Measurements from ENCODE around the gene TLL1. TPM values are rescaled to one million over a fixed set of nuclear protein-coding genes. Genes with fewer than 3 reads are reported as not detected.

TLL1 gene
- total and polyA plus RNA-seq, 2 donors (not counting 3 experiments of a cell fraction or from before 2014, with no cell fraction given): 0.41 to 1.4 TPM

DNA sequence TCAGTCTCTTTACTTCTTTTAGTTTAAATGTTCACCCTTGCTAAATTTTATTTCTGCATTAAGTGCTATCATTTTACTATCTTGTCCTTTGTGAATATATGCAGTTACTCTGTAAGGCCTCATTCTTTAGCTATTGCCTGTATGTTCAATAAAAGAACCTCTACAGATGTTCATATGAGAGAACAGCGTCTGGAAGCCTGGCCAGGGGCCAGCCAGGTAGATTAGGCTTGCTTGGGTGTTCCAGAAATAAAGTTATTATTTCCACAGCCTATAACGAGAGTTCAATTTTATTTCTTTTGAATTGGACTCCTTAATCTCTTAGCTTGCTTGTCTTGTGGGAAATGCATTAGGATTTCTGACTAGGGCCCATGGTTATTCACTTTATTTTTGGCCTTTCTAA lies 214.5 kb downstream of the TLL1 start:
- dilution Hi-C loops (cut with MboI; ENCODE audit: extremely low pct_ligation_motif_present, low sequenced_read_pairs) (no loop called here), intact Hi-C loops (cut with micrococcal nuclease) (no loop called here)
- no peak overlapping the region for H3K4me3 ChIP-seq (replicated peaks in 1 of 3; ENCODE audit: insufficient read depth in 1 of 3, low read depth in 1 of 3, low read length in 3 of 3)
- H3K4me2 ChIP-seq (ENCODE audit: insufficient read depth, low read length): no peak overlapping the region
- H3K27ac ChIP-seq (ENCODE audit: insufficient read depth, low read depth, low read length): no peak overlapping the region
- H3K36me3 ChIP-seq (ENCODE audit: control insufficient read depth in 2 of 2, extremely low read depth in 1 of 2, insufficient read depth in 2 of 2, low read length in 2 of 2): no peaks in the 10 kb centered on the region
- no peak overlapping the region for H2AFZ ChIP-seq (ENCODE audit: low read depth, low read length)
- BruUV-seq (replicated peaks): no TSS peak
- ChIA-PET CTCF (interaction anchor here (0.8 to 4.3 kb wide), 5 partner anchors 10 to 597 kb away, joined by 3 to 40 read pairs (median 3); no protein-coding TSS in a partner anchor), POLR2A (no interaction called here)
- H3K9me3 ChIP-seq (replicated peaks; ENCODE audit: control insufficient read depth, insufficient read depth, low read length): no peaks in the 10 kb centered on the region
- H3K79me2 ChIP-seq (ENCODE audit: control insufficient read depth, insufficient read depth, low read length): no peaks in the 10 kb centered on the region
- H3K27me3 ChIP-seq (ENCODE audit: control insufficient read depth in 2 of 2, insufficient read depth in 2 of 2, low read length in 2 of 2): no peaks in the 10 kb centered on the region
- DNase-seq (ENCODE audit: low read depth, low spot score) (no peak), FAIRE-seq (no peak)
- no peaks in the 10 kb centered on the region for H3K4me1 ChIP-seq (ENCODE audit: control insufficient read depth, extremely low read depth, insufficient read depth, low read length)
- TF ChIP-seq POLR2AphosphoS5 (IDR thresholded peaks at IDR 0.05; ENCODE audit: insufficient read depth, low read depth, low read length) (no peak), GATA2 (IDR thresholded peaks at IDR 0.05; ENCODE audit: insufficient read depth, insufficient read length, low read depth, low read length) (no peak), JUN (IDR thresholded peaks at IDR 0.05; ENCODE audit: borderline replicate concordance, insufficient read depth, insufficient read length, low read depth) (no peak), FOS (IDR thresholded peaks at IDR 0.05; ENCODE audit: borderline replicate concordance, insufficient read depth, low read length) (no peak)
- no peak overlapping the region for H3K9ac ChIP-seq (replicated peaks; ENCODE audit: extremely low read depth, insufficient read depth, low read length)
- no peaks in the 10 kb centered on the region for H4K20me1 ChIP-seq (replicated peaks; ENCODE audit: control insufficient read depth, extremely low read depth, insufficient read depth, low read length)
- no peaks in the 10 kb centered on the region for H3K9me1 ChIP-seq (replicated peaks; ENCODE audit: control insufficient read depth, extremely low read depth, insufficient read depth, low read length)

DNA sequence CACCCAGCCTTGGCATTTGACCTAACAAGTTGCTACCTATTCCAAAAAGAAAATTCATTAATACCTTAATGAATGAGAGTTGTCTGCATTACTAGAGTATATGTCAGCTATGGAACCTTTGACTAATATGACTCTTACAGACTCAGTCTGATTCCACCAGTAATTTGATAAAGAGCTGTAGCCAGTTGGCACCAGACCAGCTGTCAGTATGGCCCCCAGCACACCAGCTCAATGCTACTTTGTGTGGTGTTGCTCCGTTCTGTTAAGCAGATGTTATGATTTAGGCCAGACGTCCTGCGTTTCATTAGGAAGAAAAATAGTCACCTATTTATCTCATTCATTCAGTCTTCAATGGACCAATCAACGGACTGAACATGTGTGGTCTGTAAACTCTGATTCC lies 215.5 kb downstream of the TLL1 start:
- intact Hi-C loops (cut with micrococcal nuclease) (no loop called here), dilution Hi-C loops (cut with MboI; ENCODE audit: extremely low pct_ligation_motif_present, low sequenced_read_pairs) (no loop called here)
- H3K4me3 ChIP-seq (replicated peaks in 1 of 3; ENCODE audit: insufficient read depth in 1 of 3, low read depth in 1 of 3, low read length in 3 of 3): no peak overlapping the region
- H3K4me2 ChIP-seq (ENCODE audit: insufficient read depth, low read length): no peak overlapping the region
- no peak overlapping the region for H2AFZ ChIP-seq (ENCODE audit: low read depth, low read length)
- CTCF ChIA-PET: interaction anchor here (1.0 to 4.3 kb wide), 4 partner anchors 18 to 595 kb away, joined by 3 to 40 read pairs (median 9); no protein-coding TSS in a partner anchor
- no peaks in the 10 kb centered on the region for H3K79me2 ChIP-seq (ENCODE audit: control insufficient read depth, insufficient read depth, low read length)
- no peak for TF ChIP-seq EZH2 (IDR thresholded peaks at IDR 0.05; ENCODE audit: borderline replicate concordance, low read depth, low read length, severe bottlenecking)
- TF ChIP-seq, protein P1, sequence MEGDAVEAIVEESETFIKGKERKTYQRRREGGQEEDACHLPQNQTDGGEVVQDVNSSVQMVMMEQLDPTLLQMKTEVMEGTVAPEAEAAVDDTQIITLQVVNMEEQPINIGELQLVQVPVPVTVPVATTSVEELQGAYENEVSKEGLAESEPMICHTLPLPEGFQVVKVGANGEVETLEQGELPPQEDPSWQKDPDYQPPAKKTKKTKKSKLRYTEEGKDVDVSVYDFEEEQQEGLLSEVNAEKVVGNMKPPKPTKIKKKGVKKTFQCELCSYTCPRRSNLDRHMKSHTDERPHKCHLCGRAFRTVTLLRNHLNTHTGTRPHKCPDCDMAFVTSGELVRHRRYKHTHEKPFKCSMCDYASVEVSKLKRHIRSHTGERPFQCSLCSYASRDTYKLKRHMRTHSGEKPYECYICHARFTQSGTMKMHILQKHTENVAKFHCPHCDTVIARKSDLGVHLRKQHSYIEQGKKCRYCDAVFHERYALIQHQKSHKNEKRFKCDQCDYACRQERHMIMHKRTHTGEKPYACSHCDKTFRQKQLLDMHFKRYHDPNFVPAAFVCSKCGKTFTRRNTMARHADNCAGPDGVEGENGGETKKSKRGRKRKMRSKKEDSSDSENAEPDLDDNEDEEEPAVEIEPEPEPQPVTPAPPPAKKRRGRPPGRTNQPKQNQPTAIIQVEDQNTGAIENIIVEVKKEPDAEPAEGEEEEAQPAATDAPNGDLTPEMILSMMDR (IDR thresholded peaks at IDR 0.05; ENCODE audit: extremely low read depth in 1 of 2, insufficient read depth in 1 of 2, low read depth in 1 of 2, low read length in 2 of 2): no peak
- no peak for TF ChIP-seq POLR2AphosphoS5 (IDR thresholded peaks at IDR 0.05; ENCODE audit: insufficient read depth, low read depth, low read length)
- TF ChIP-seq MYC (IDR thresholded peaks at IDR 0.05; ENCODE audit: low read depth, low read length): no peak
- no peak for TF ChIP-seq POLR2A (IDR thresholded peaks at IDR 0.05; ENCODE audit: low read depth, low read length)
- no peak for TF ChIP-seq FOS (IDR thresholded peaks at IDR 0.05; ENCODE audit: borderline replicate concordance, insufficient read depth, low read length)
- no peak for TF ChIP-seq GATA2 (IDR thresholded peaks at IDR 0.05; ENCODE audit: insufficient read depth, insufficient read length, low read depth, low read length)
- TF ChIP-seq, protein P2, sequence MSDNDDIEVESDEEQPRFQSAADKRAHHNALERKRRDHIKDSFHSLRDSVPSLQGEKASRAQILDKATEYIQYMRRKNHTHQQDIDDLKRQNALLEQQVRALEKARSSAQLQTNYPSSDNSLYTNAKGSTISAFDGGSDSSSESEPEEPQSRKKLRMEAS (IDR thresholded peaks at IDR 0.05; ENCODE audit: insufficient read depth, insufficient read length): no peak
- no peak for TF ChIP-seq JUN (IDR thresholded peaks at IDR 0.05; ENCODE audit: borderline replicate concordance, insufficient read depth, insufficient read length, low read depth)
- POLR2A ChIA-PET: no interaction called here
- no peaks in the 10 kb centered on the region for H4K20me1 ChIP-seq (replicated peaks; ENCODE audit: control insufficient read depth, extremely low read depth, insufficient read depth, low read length)
- no peaks in the 10 kb centered on the region for H3K9me3 ChIP-seq (replicated peaks; ENCODE audit: control insufficient read depth, insufficient read depth, low read length)
- H3K9me1 ChIP-seq (replicated peaks; ENCODE audit: control insufficient read depth, extremely low read depth, insufficient read depth, low read length): no peaks in the 10 kb centered on the region
- FAIRE-seq (no peak), DNase-seq (ENCODE audit: low read depth, low spot score) (no peak)
- H3K36me3 ChIP-seq (ENCODE audit: control insufficient read depth in 2 of 2, extremely low read depth in 1 of 2, insufficient read depth in 2 of 2, low read length in 2 of 2): no peaks in the 10 kb centered on the region
- no peaks in the 10 kb centered on the region for H3K4me1 ChIP-seq (ENCODE audit: control insufficient read depth, extremely low read depth, insufficient read depth, low read length)
- H3K27me3 ChIP-seq (ENCODE audit: control insufficient read depth in 2 of 2, insufficient read depth in 2 of 2, low read length in 2 of 2): no peaks in the 10 kb centered on the region
- no peak overlapping the region for H3K27ac ChIP-seq (ENCODE audit: insufficient read depth, low read depth, low read length)
- H3K9ac ChIP-seq (replicated peaks; ENCODE audit: extremely low read depth, insufficient read depth, low read length): no peak overlapping the region
- no TSS peak for BruUV-seq (replicated peaks)

Data from endothelial cell of umbilical vein (primary cell).